ENCODE results near the gene HOXA7.

HOXA7 gene

GRCh38 chr7:27141137-27141922 lies 15.1 kb downstream of the HOXA7 start:
- ATAC-seq (ENCODE audit: insufficient read depth, low read depth): no peak
- no peak overlapping the region for H2AFZ ChIP-seq (ENCODE audit: low read depth, low read length)
- no peaks in the 10 kb centered on the region for H3K79me2 ChIP-seq (ENCODE audit: insufficient read depth, low read length)
- no peak overlapping the region for H3K4me3 ChIP-seq (ENCODE audit: low read depth in 1 of 2, low read length in 2 of 2)
- H3K27me3 ChIP-seq (ENCODE audit: insufficient read depth, low read length, poor library complexity): peaks cover 5% of the 10 kb centered on the region
- no peaks in the 10 kb centered on the region for H4K20me1 ChIP-seq (ENCODE audit: insufficient read depth, low read length)
- DNase-seq: no peak
- H3K9ac ChIP-seq (ENCODE audit: low read depth, low read length): no peak overlapping the region
- no peaks in the 10 kb centered on the region for H3K4me1 ChIP-seq (ENCODE audit: insufficient read depth, low read length)
- H3K36me3 ChIP-seq (ENCODE audit: insufficient read depth, low read length): peaks cover 8% of the 10 kb centered on the region
- no peak for TF ChIP-seq EZH2 (IDR thresholded peaks at IDR 0.05; ENCODE audit: borderline replicate concordance, low read depth, low read length, severe bottlenecking)
- no peak for TF ChIP-seq CTCF (IDR thresholded peaks at IDR 0.05; ENCODE audit: borderline replicate concordance, extremely low read depth, low read length, poor library complexity, severe bottlenecking)
- H3K27ac ChIP-seq (ENCODE audit: low read length): no peak overlapping the region
- H3K9me3 ChIP-seq (ENCODE audit: insufficient read depth, low read length, severe bottlenecking): no peaks in the 10 kb centered on the region
- H3K4me2 ChIP-seq (ENCODE audit: insufficient read depth, low read length): no peak overlapping the region

- no peaks in the 10 kb centered on the region for H4K20me1 ChIP-seq (ENCODE audit: insufficient read depth, low read length)
- ATAC-seq (ENCODE audit: insufficient read depth, low read depth): no peak
- no peak overlapping the region for H2AFZ ChIP-seq (ENCODE audit: low read depth, low read length)
- H3K27me3 ChIP-seq (ENCODE audit: insufficient read depth, low read length, poor library complexity): peaks cover 5% of the 10 kb centered on the region
- no peak overlapping the region for H3K27ac ChIP-seq (ENCODE audit: low read length)
- H3K36me3 ChIP-seq (ENCODE audit: insufficient read depth, low read length): peaks cover 3% of the 10 kb centered on the region
- no peaks in the 10 kb centered on the region for H3K79me2 ChIP-seq (ENCODE audit: insufficient read depth, low read length)
- no peak for DNase-seq
- no peak overlapping the region for H3K9ac ChIP-seq (ENCODE audit: low read depth, low read length)
- H3K9me3 ChIP-seq (ENCODE audit: insufficient read depth, low read length, severe bottlenecking): no peaks in the 10 kb centered on the region
- no peak for TF ChIP-seq CTCF (IDR thresholded peaks at IDR 0.05; ENCODE audit: borderline replicate concordance, extremely low read depth, low read length, poor library complexity, severe bottlenecking)
- no peak for TF ChIP-seq EZH2 (IDR thresholded peaks at IDR 0.05; ENCODE audit: borderline replicate concordance, low read depth, low read length, severe bottlenecking)
- H3K4me2 ChIP-seq (ENCODE audit: insufficient read depth, low read length): no peak overlapping the region
- H3K4me3 ChIP-seq (ENCODE audit: low read depth in 1 of 2, low read length in 2 of 2): no peak overlapping the region
- H3K4me1 ChIP-seq (ENCODE audit: insufficient read depth, low read length): no peaks in the 10 kb centered on the region
These were observed 16.2 kb downstream of the HOXA7 start for GRCh38 chr7:27140126-27140857.

- no peak overlapping the region for H3K9ac ChIP-seq (ENCODE audit: low read depth, low read length)
- no peak overlapping the region for H3K27ac ChIP-seq (ENCODE audit: low read length)
- H3K36me3 ChIP-seq (ENCODE audit: insufficient read depth, low read length): peaks cover 3% of the 10 kb centered on the region
- H3K4me2 ChIP-seq (ENCODE audit: insufficient read depth, low read length): no peak overlapping the region
- H3K79me2 ChIP-seq (ENCODE audit: insufficient read depth, low read length): no peaks in the 10 kb centered on the region
- no peaks in the 10 kb centered on the region for H3K4me1 ChIP-seq (ENCODE audit: insufficient read depth, low read length)
- H3K4me3 ChIP-seq (ENCODE audit: low read depth in 1 of 2, low read length in 2 of 2): no peak overlapping the region
- TF ChIP-seq CTCF (IDR thresholded peaks at IDR 0.05; ENCODE audit: borderline replicate concordance, extremely low read depth, low read length, poor library complexity, severe bottlenecking) (no peak), EZH2 (IDR thresholded peaks at IDR 0.05; ENCODE audit: borderline replicate concordance, low read depth, low read length, severe bottlenecking) (no peak)
- DNase-seq (no peak), ATAC-seq (ENCODE audit: insufficient read depth, low read depth) (no peak; the same call in 2 of the 3 replicates)
- H2AFZ ChIP-seq (ENCODE audit: low read depth, low read length): no peak overlapping the region
- H4K20me1 ChIP-seq (ENCODE audit: insufficient read depth, low read length): no peaks in the 10 kb centered on the region
- peaks cover 5% of the 10 kb centered on the region for H3K27me3 ChIP-seq (ENCODE audit: insufficient read depth, low read length, poor library complexity)
- H3K9me3 ChIP-seq (ENCODE audit: insufficient read depth, low read length, severe bottlenecking): no peaks in the 10 kb centered on the region
These were observed 16.9 kb downstream of the HOXA7 start for GRCh38 chr7:27139334-27140125.
